ENCODE results near the gene PTOV1. TPM values are rescaled to one million over a fixed set of nuclear protein-coding genes. Genes with fewer than 3 reads are reported as not detected.

Gene PTOV1
- total and polyA plus RNA-seq, 4 donors = 38.0 to 52.3 (median 41.3) TPM

- 69% methylated on average over 13 of the region's 13 CpGs for WGBS
- H3K9me3 ChIP-seq (ENCODE audit: control insufficient read depth in 4 of 4, low read length in 3 of 4) = no peaks in the 10 kb centered on the region
- H3K4me3 ChIP-seq (ENCODE audit: low read depth in 1 of 3, low read length in 3 of 3) = no peak overlapping the region
- TF ChIP-seq YY1 (IDR thresholded peaks at IDR 0.05) (no peak), HNF4G (IDR thresholded peaks at IDR 0.05) (no peak), REST (IDR thresholded peaks at IDR 0.05) (no peak), EGR1 (IDR thresholded peaks at IDR 0.05; ENCODE audit: low read depth in 2 of 2) (no peak), ZBTB33 (IDR thresholded peaks at IDR 0.05) (no peak), HNF4A (conservative IDR thresholded peaks at IDR 0.05) (no peak), GABPA (IDR thresholded peaks at IDR 0.05 in 1 of 2, conservative IDR thresholded peaks at IDR 0.05 in 1 of 2) (no peak), CTCF (IDR thresholded peaks at IDR 0.05; ENCODE audit: low read depth, low read length, missing input control) (no peak), SP1 (IDR thresholded peaks at IDR 0.05) (no peak), JUND (IDR thresholded peaks at IDR 0.05) (no peak), MAX (IDR thresholded peaks at IDR 0.05) (no peak), FOXA1 (IDR thresholded peaks at IDR 0.05) (no peak), RAD21 (IDR thresholded peaks at IDR 0.05) (no peak), RXRA (IDR thresholded peaks at IDR 0.05) (no peak), ATF3 (IDR thresholded peaks at IDR 0.05) (no peak), FOXA2 (IDR thresholded peaks at IDR 0.05) (no peak), NR2F2 (IDR thresholded peaks at IDR 0.05) (no peak)
- H3K4me1 ChIP-seq (ENCODE audit: control insufficient read depth in 4 of 4, insufficient read depth in 4 of 4, low read length in 3 of 4) = peaks cover 8 to 15% (median 11%) of the 10 kb centered on the region in 4 donors
- no peak overlapping the region for H3K27ac ChIP-seq (ENCODE audit: low read depth in 1 of 2, low read length in 2 of 2)
- peaks cover 4 to 61% (median 11%) of the 10 kb centered on the region in 4 donors for H3K36me3 ChIP-seq (ENCODE audit: control insufficient read depth in 4 of 4, insufficient read depth in 3 of 4, low read depth in 1 of 4, low read length in 3 of 4)
- no peak overlapping the region for H3K9ac ChIP-seq (ENCODE audit: low read depth in 1 of 2, low read length in 2 of 2)
- no peak for DNase-seq (ENCODE audit: low spot score)
- no peaks in the 10 kb centered on the region for H3K27me3 ChIP-seq (ENCODE audit: control insufficient read depth in 4 of 4, insufficient read depth in 4 of 4, low read length in 3 of 4)
Observed at GRCh38 chr19:49861107-49861506, 10.1 kb downstream of the PTOV1 start.
